Osteocyte (in vitro differentiated cells): ENCODE measurements around the gene RFX3. TPM values are rescaled to one million over a fixed set of nuclear protein-coding genes. Genes with fewer than 3 reads are reported as not detected.

Experiments
- DNase-seq: peaks from one replicate; pipeline ENCODE4 v3.0.0; 2021; ENCODE audit warnings: mixed read lengths; ENCODE audit not compliant: unreplicated experiment; ENCODE audit errors: extremely low spot score
- H3K27ac Mint-ChIP-seq: one replicate; pipeline ENCODE4 v1.8.0; 2021; ENCODE audit warnings: mild to moderate bottlenecking, mixed read lengths; ENCODE audit not compliant: unreplicated experiment
- H3K27me3 Mint-ChIP-seq: one replicate; pipeline ENCODE4 v1.8.0; 2021; ENCODE audit warnings: mixed read lengths; ENCODE audit not compliant: unreplicated experiment
- H3K36me3 Mint-ChIP-seq: one replicate; pipeline ENCODE4 v1.8.0; 2021; ENCODE audit warnings: mixed read lengths; ENCODE audit not compliant: unreplicated experiment
- H3K4me1 Mint-ChIP-seq: one replicate; pipeline ENCODE4 v1.8.0; 2021; ENCODE audit warnings: mixed read lengths; ENCODE audit not compliant: unreplicated experiment
- H3K4me3 Mint-ChIP-seq: one replicate; pipeline ENCODE4 v1.8.0; 2021; ENCODE audit warnings: mild to moderate bottlenecking, moderate library complexity, mixed read lengths; ENCODE audit not compliant: unreplicated experiment
- H3K9me3 Mint-ChIP-seq: one replicate; pipeline ENCODE4 v1.8.0; 2021; ENCODE audit warnings: mixed read lengths; ENCODE audit not compliant: unreplicated experiment
- CTCF ChIP-seq: fragments of 200-600 bp; sonication (generic); IDR thresholded peaks from 2 replicates; pipeline ENCODE4 v1.5.0; 2021; ENCODE audit warnings: antibody characterized with exemption, mild to moderate bottlenecking, moderate library complexity
- total RNA-seq: library from RNA; stranded (reverse); gene quantifications from 2 replicates; pipeline ENCODE4 v1.2.1, GENCODE V29; 2021

The RFX3 gene
- total RNA-seq, 1 donor from 2014 or later = 10.0 TPM

GRCh38 chr9:3299872-3300271 is 225.9 kb downstream of the RFX3 start:
- TF ChIP-seq CTCF = no peak
- Mint-ChIP-seq H3K27me3 (no peaks in the 10 kb centered on the region), H3K4me1 (no peaks in the 10 kb centered on the region), H3K27ac (no peak overlapping the region), H3K36me3 (peaks cover 4% of the 10 kb centered on the region), H3K4me3 (no peak overlapping the region), H3K9me3 (no peaks in the 10 kb centered on the region)
- DNase-seq = no peak

GRCh38 chr9:3296536-3296935 is 229.3 kb downstream of the RFX3 start:
- no peak for DNase-seq

GRCh38 chr9:3292311-3292710 is 233.5 kb downstream of the RFX3 start:
- no peak overlapping the region for H3K4me3 Mint-ChIP-seq
- H3K9me3 Mint-ChIP-seq = no peaks in the 10 kb centered on the region
- no peak for TF ChIP-seq CTCF
- peaks cover 19% of the 10 kb centered on the region for H3K4me1 Mint-ChIP-seq
- H3K27ac Mint-ChIP-seq = no peak overlapping the region
- DNase-seq = no peak
- peaks cover 23% of the 10 kb centered on the region for H3K36me3 Mint-ChIP-seq
- H3K27me3 Mint-ChIP-seq = no peaks in the 10 kb centered on the region

More at GRCh38 chr9:3296536-3296935, 229.3 kb downstream of the RFX3 start:
- H3K4me3 Mint-ChIP-seq = no peak overlapping the region
- no peaks in the 10 kb centered on the region for H3K27me3 Mint-ChIP-seq
- H3K36me3 Mint-ChIP-seq = peaks cover 10% of the 10 kb centered on the region
- H3K4me1 Mint-ChIP-seq = peaks cover 7% of the 10 kb centered on the region
- no peaks in the 10 kb centered on the region for H3K9me3 Mint-ChIP-seq
- no peak overlapping the region for H3K27ac Mint-ChIP-seq
- TF ChIP-seq CTCF = no peak

- DNase-seq = no peak
- no peak overlapping the region for H3K27ac Mint-ChIP-seq
Measured at GRCh38 chr9:3290231-3290840, 235.5 kb downstream of the RFX3 start.

GRCh38 chr9:3288686-3289085 is 237.1 kb downstream of the RFX3 start:
- Mint-ChIP-seq H3K27ac (no peak overlapping the region), H3K36me3 (peaks cover 27% of the 10 kb centered on the region), H3K27me3 (no peaks in the 10 kb centered on the region), H3K9me3 (no peaks in the 10 kb centered on the region), H3K4me3 (no peak overlapping the region), H3K4me1 (peaks cover 23% of the 10 kb centered on the region)
- no peak for DNase-seq
- TF ChIP-seq CTCF = no peak

More at GRCh38 chr9:3290231-3290840, 235.5 kb downstream of the RFX3 start:
- H3K9me3 Mint-ChIP-seq = no peaks in the 10 kb centered on the region
- H3K4me3 Mint-ChIP-seq = no peak overlapping the region
- H3K27me3 Mint-ChIP-seq = no peaks in the 10 kb centered on the region
- H3K4me1 Mint-ChIP-seq = peaks cover 22% of the 10 kb centered on the region
- H3K36me3 Mint-ChIP-seq = peaks cover 27% of the 10 kb centered on the region
- TF ChIP-seq CTCF = no peak
